ENCODE data around the gene PRR12.

PRR12 gene

GRCh38 chr19:49553451-49554271, 37.3 kb upstream of the PRR12 start:
- no peak overlapping the region for H3K27ac ChIP-seq
- no peak for TF ChIP-seq CTCF (IDR thresholded peaks at IDR 0.05)
- H3K27me3 ChIP-seq: no peaks in the 10 kb centered on the region
- no peaks in the 10 kb centered on the region for H3K9me3 ChIP-seq
- H3K36me3 ChIP-seq: peaks cover 80% of the 10 kb centered on the region
- no peak overlapping the region for H3K4me3 ChIP-seq (ENCODE audit: low read depth in 1 of 2, low read length in 1 of 2)
- H3K4me1 ChIP-seq (ENCODE audit: control insufficient read depth in 1 of 2, insufficient read depth in 1 of 2, low read depth in 1 of 2, low read length in 1 of 2): no peaks in the 10 kb centered on the region

- Histone ChIP-seq H3K27me3 (no peaks in the 10 kb centered on the region), H3K27ac (no peak overlapping the region)
Observed at GRCh38 chr19:49554701-49555181, 36.2 kb upstream of the PRR12 start.

GRCh38 chr19:49555600-49556411, 35.2 kb upstream of the PRR12 start:
- Histone ChIP-seq H3K27ac (no peak overlapping the region), H3K4me3 (ENCODE audit: low read depth in 1 of 2, low read length in 1 of 2) (no peak overlapping the region), H3K9me3 (no peaks in the 10 kb centered on the region), H3K4me1 (ENCODE audit: control insufficient read depth in 1 of 2, insufficient read depth in 1 of 2, low read depth in 1 of 2, low read length in 1 of 2) (peaks cover 6 to 7% of the 10 kb centered on the region in 2 experiments), H3K36me3 (peaks cover 85% of the 10 kb centered on the region), H3K27me3 (no peaks in the 10 kb centered on the region)
- TF ChIP-seq CTCF (IDR thresholded peaks at IDR 0.05): no peak

More at GRCh38 chr19:49554701-49555181, 36.2 kb upstream of the PRR12 start:
- Histone ChIP-seq H3K4me1 (ENCODE audit: control insufficient read depth in 1 of 2, insufficient read depth in 1 of 2, low read depth in 1 of 2, low read length in 1 of 2) (no peaks in the 10 kb centered on the region), H3K4me3 (ENCODE audit: low read depth in 1 of 2, low read length in 1 of 2) (no peak overlapping the region), H3K36me3 (peaks cover 85% of the 10 kb centered on the region), H3K9me3 (no peaks in the 10 kb centered on the region)
- TF ChIP-seq CTCF (IDR thresholded peaks at IDR 0.05): no peak

GRCh38 chr19:49556412-49557398, 34.3 kb upstream of the PRR12 start:
- no peak overlapping the region for H3K27ac ChIP-seq

More at GRCh38 chr19:49556412-49557398, 34.3 kb upstream of the PRR12 start:
- no peak for TF ChIP-seq CTCF (IDR thresholded peaks at IDR 0.05)
- Histone ChIP-seq H3K36me3 (peaks cover 80% of the 10 kb centered on the region), H3K4me1 (ENCODE audit: control insufficient read depth in 1 of 2, insufficient read depth in 1 of 2, low read depth in 1 of 2, low read length in 1 of 2) (peaks cover 7 to 10% of the 10 kb centered on the region in 2 experiments), H3K9me3 (no peaks in the 10 kb centered on the region), H3K4me3 (ENCODE audit: low read depth in 1 of 2, low read length in 1 of 2) (no peak overlapping the region), H3K27me3 (no peaks in the 10 kb centered on the region)
